Measurements from ENCODE around the gene DDX25. TPM values are rescaled to one million over a fixed set of nuclear protein-coding genes. Genes with fewer than 3 reads are reported as not detected.

DDX25 gene
- polyA plus RNA-seq, 1 donor (not counting 4 experiments of a cell fraction or from before 2014, with no cell fraction given): 0.12 TPM

- no peak overlapping the region for H3K9ac ChIP-seq (ENCODE audit: control insufficient read depth, extremely low read depth, insufficient read depth, low read length)
- no peak overlapping the region for H3K4me3 ChIP-seq (ENCODE audit: control insufficient read depth in 2 of 3, extremely low read depth in 1 of 3, insufficient read depth in 2 of 3, low read depth in 1 of 3, low read length in 3 of 3)
- H3K79me2 ChIP-seq (ENCODE audit: control insufficient read depth, insufficient read depth, low read length): no peaks in the 10 kb centered on the region
- dilution Hi-C loops (cut with MboI; ENCODE audit: extremely low pct_ligation_motif_present, low sequenced_read_pairs): no loop called here
- H4K20me1 ChIP-seq (ENCODE audit: control insufficient read depth, extremely low read depth, insufficient read depth, low read length): no peaks in the 10 kb centered on the region
- FAIRE-seq (peak; percentile 91), DNase-seq (ENCODE audit: low read depth, low spot score) (no peak)
- no peak overlapping the region for H3K4me2 ChIP-seq (ENCODE audit: control insufficient read depth, extremely low read depth, insufficient read depth, low read depth, low read length)
- H3K36me3 ChIP-seq (ENCODE audit: control insufficient read depth in 2 of 2, extremely low read depth in 1 of 2, insufficient read depth in 2 of 2, low read length in 2 of 2): no peaks in the 10 kb centered on the region
- H3K9me1 ChIP-seq (ENCODE audit: control insufficient read depth, extremely low read depth, insufficient read depth, low read length): no peaks in the 10 kb centered on the region
- H3K9me3 ChIP-seq (ENCODE audit: control insufficient read depth, low read depth, low read length): no peaks in the 10 kb centered on the region
- no peaks in the 10 kb centered on the region for H3K27me3 ChIP-seq (ENCODE audit: control insufficient read depth, extremely low read depth, insufficient read depth, low read length)
- H3K27ac ChIP-seq (ENCODE audit: control insufficient read depth, insufficient read depth, low read length): no peak overlapping the region
- peak; percentile 76 to 94 (median 83) for TF ChIP-seq CTCF (optimal IDR thresholded peaks at IDR 0.05 in 1 of 3, IDR thresholded peaks at IDR 0.05 in 1 of 3, conservative IDR thresholded peaks at IDR 0.05 in 1 of 3; ENCODE audit: extremely low read depth in 1 of 3, insufficient read depth in 2 of 3, low read length in 3 of 3)
- no peak for TF ChIP-seq EZH2 (IDR thresholded peaks at IDR 0.05; ENCODE audit: low read length)
- no peak overlapping the region for H2AFZ ChIP-seq (ENCODE audit: control insufficient read depth, low read length)
- H3K4me1 ChIP-seq (ENCODE audit: control insufficient read depth, extremely low read depth, insufficient read depth, low read length): no peaks in the 10 kb centered on the region
Measured at GRCh38 chr11:125874556-125875124, 29.7 kb upstream of the DDX25 start.

DNA sequence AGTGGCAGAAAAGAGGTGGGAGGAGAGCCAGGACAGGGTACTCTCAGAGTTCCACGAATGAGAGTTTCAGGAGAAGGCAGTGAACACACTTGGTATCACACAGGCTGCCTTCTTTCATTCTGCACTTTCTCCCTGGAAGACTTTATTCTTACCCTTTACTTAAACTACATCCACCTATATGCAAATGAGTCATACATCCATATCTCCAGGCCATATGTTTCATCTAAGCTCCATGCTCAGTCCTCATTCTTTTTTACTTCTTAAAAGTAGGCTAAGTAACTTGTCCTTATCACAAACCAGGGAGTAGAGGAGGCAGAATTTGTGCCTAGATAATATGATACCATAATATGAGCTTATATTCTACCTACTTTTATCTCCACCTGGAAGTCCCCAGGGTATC is 23.0 kb upstream of the DDX25 start:
- Histone ChIP-seq H3K27ac (ENCODE audit: control insufficient read depth, insufficient read depth, low read length) (no peak overlapping the region), H3K9me1 (ENCODE audit: control insufficient read depth, extremely low read depth, insufficient read depth, low read length) (no peaks in the 10 kb centered on the region), H3K36me3 (ENCODE audit: control insufficient read depth in 2 of 2, extremely low read depth in 1 of 2, insufficient read depth in 2 of 2, low read length in 2 of 2) (no peaks in the 10 kb centered on the region), H3K4me3 (ENCODE audit: control insufficient read depth in 2 of 3, extremely low read depth in 1 of 3, insufficient read depth in 2 of 3, low read depth in 1 of 3, low read length in 3 of 3) (no peak overlapping the region), H3K9me3 (ENCODE audit: control insufficient read depth, low read depth, low read length) (no peaks in the 10 kb centered on the region), H3K27me3 (ENCODE audit: control insufficient read depth, extremely low read depth, insufficient read depth, low read length) (no peaks in the 10 kb centered on the region), H3K9ac (ENCODE audit: control insufficient read depth, extremely low read depth, insufficient read depth, low read length) (no peak overlapping the region), H3K4me1 (ENCODE audit: control insufficient read depth, extremely low read depth, insufficient read depth, low read length) (peaks cover 13% of the 10 kb centered on the region), H4K20me1 (ENCODE audit: control insufficient read depth, extremely low read depth, insufficient read depth, low read length) (no peaks in the 10 kb centered on the region), H3K79me2 (ENCODE audit: control insufficient read depth, insufficient read depth, low read length) (no peaks in the 10 kb centered on the region), H2AFZ (ENCODE audit: control insufficient read depth, low read length) (no peak overlapping the region), H3K4me2 (ENCODE audit: control insufficient read depth, extremely low read depth, insufficient read depth, low read depth, low read length) (no peak overlapping the region)
- dilution Hi-C loops (cut with MboI; ENCODE audit: extremely low pct_ligation_motif_present, low sequenced_read_pairs): no loop called here
- no peak for FAIRE-seq
- no peak for DNase-seq (ENCODE audit: low read depth, low spot score)
- TF ChIP-seq EZH2 (IDR thresholded peaks at IDR 0.05; ENCODE audit: low read length) (no peak), CTCF (optimal IDR thresholded peaks at IDR 0.05 in 1 of 3, IDR thresholded peaks at IDR 0.05 in 1 of 3, conservative IDR thresholded peaks at IDR 0.05 in 1 of 3; ENCODE audit: extremely low read depth in 1 of 3, insufficient read depth in 2 of 3, low read length in 3 of 3) (no peak)
